Breast epithelium (tissue), 3 donors: ENCODE data around the gene GPR87.

Source experiments
- CTCF ChIP-seq, 3 donors: fragments of 450-650 bp; IDR thresholded peaks; one replicate each; pipeline ENCODE4 v1.5.1; 2016 to 2017; ENCODE audit warnings: antibody characterized with exemption in 3 of 3, mild to moderate bottlenecking in 3 of 3, moderate library complexity in 3 of 3
- POLR2AphosphoS5 ChIP-seq, 3 donors: sonication (generic); formaldehyde crosslinking; IDR thresholded peaks; one replicate each; pipeline ENCODE4 v1.6.1; 2017; ENCODE audit warnings: antibody characterized with exemption in 3 of 3

- TF ChIP-seq CTCF (IDR thresholded peaks at IDR 0.05): no peak
- TF ChIP-seq POLR2AphosphoS5 (IDR thresholded peaks at IDR 0.05): no peak
Measured at GRCh38 chr3:151275091-151275490, 41.5 kb downstream of the GPR87 start.
